GM21529 (cell line): ENCODE data around the gene KCNAB1.

ENCODE experiments used
- ATAC-seq: cut with Tn5 transposase; IDR thresholded peaks from one replicate; pipeline ENCODE4 v1.9.1; 2021; ENCODE audit not compliant: unreplicated experiment

Gene KCNAB1

GRCh38 chr3:156359368-156359767, 239.0 kb downstream of the KCNAB1 start:
- no peak for ATAC-seq

GRCh38 chr3:156360083-156360482, 239.7 kb downstream of the KCNAB1 start:
- ATAC-seq: no peak

GRCh38 chr3:156360963-156361362, 240.6 kb downstream of the KCNAB1 start:
- ATAC-seq: no peak

GRCh38 chr3:156366559-156366958, 246.2 kb downstream of the KCNAB1 start:
- no peak for ATAC-seq

GRCh38 chr3:156368189-156368588, 247.8 kb downstream of the KCNAB1 start:
- peak; percentile 72 for ATAC-seq

GRCh38 chr3:156371701-156372100, 251.3 kb downstream of the KCNAB1 start:
- no peak for ATAC-seq

GRCh38 chr3:156373095-156373494, 252.7 kb downstream of the KCNAB1 start:
- ATAC-seq: no peak

- ATAC-seq: no peak
Observed at GRCh38 chr3:156373654-156374053, 253.3 kb downstream of the KCNAB1 start.

GRCh38 chr3:156376199-156376598, 255.8 kb downstream of the KCNAB1 start:
- no peak for ATAC-seq

- ATAC-seq: no peak
Observed at GRCh38 chr3:156377266-156377665, 256.9 kb downstream of the KCNAB1 start.

- ATAC-seq: no peak
Observed at GRCh38 chr3:156377718-156378117, 257.3 kb downstream of the KCNAB1 start.

GRCh38 chr3:156378871-156379270, 258.5 kb downstream of the KCNAB1 start:
- ATAC-seq: no peak

GRCh38 chr3:156379327-156379726, 258.9 kb downstream of the KCNAB1 start:
- no peak for ATAC-seq

- no peak for ATAC-seq
Observed at GRCh38 chr3:156381253-156381652, 260.9 kb downstream of the KCNAB1 start.

GRCh38 chr3:156382458-156383346, 262.3 kb downstream of the KCNAB1 start:
- ATAC-seq: peak; percentile 78

- ATAC-seq: no peak
Observed at GRCh38 chr3:156383441-156384025, 263.2 kb downstream of the KCNAB1 start.

- ATAC-seq: peak; percentile 57
Observed at GRCh38 chr3:156388497-156389448, 268.4 kb downstream of the KCNAB1 start.

GRCh38 chr3:156389449-156389950, 269.1 kb downstream of the KCNAB1 start:
- no peak for ATAC-seq

GRCh38 chr3:156390846-156391245, 270.5 kb downstream of the KCNAB1 start:
- no peak for ATAC-seq

GRCh38 chr3:156395961-156396710, 275.8 kb downstream of the KCNAB1 start:
- ATAC-seq: no peak
